ENCODE data around the gene PLEKHM2. TPM values are rescaled to one million over a fixed set of nuclear protein-coding genes. Genes with fewer than 3 reads are reported as not detected.

The PLEKHM2 gene
- total RNA-seq, 1 experiment from 2014 or later, result 33.3 TPM

- no peak overlapping the region for H3K4me3 Mint-ChIP-seq (ENCODE audit: unreplicated experiment)
- H3K36me3 Mint-ChIP-seq (ENCODE audit: insufficient read depth, unreplicated experiment), result peaks cover 16% of the 10 kb centered on the region
- peaks cover 6% of the 10 kb centered on the region for H3K4me1 Mint-ChIP-seq (ENCODE audit: low read depth, unreplicated experiment)
- H3K36me3 ChIP-seq (ENCODE audit: control insufficient read depth, insufficient read depth, low read length), result no peaks in the 10 kb centered on the region
- H3K9me3 ChIP-seq, result no peaks in the 10 kb centered on the region
- intact Hi-C loops (cut with micrococcal nuclease; ENCODE audit: unreplicated experiment), result no loop called here
- peaks cover 10% of the 10 kb centered on the region for H3K4me1 ChIP-seq
- no peak for DNase-seq
- no peaks in the 10 kb centered on the region for H3K9me3 Mint-ChIP-seq (ENCODE audit: unreplicated experiment)
- ChIA-PET POLR2A (no interaction called here), CTCF (no interaction called here)
- TF ChIP-seq CTCF (IDR thresholded peaks at IDR 0.05; ENCODE audit: insufficient read depth in 1 of 2, low read depth in 1 of 2, low read length in 1 of 2, severe bottlenecking in 1 of 2, unreplicated experiment in 1 of 2), result no peak
- no TSS peak for BruUV-seq (replicated peaks)
- no peak overlapping the region for H3K4me3 ChIP-seq (ENCODE audit: low read depth, low read length)
- H3K27me3 ChIP-seq (replicated peaks; ENCODE audit: control insufficient read depth, insufficient read depth, low read length), result no peaks in the 10 kb centered on the region
- no peaks in the 10 kb centered on the region for H3K27me3 Mint-ChIP-seq (ENCODE audit: insufficient read depth, unreplicated experiment)
- H3K27ac Mint-ChIP-seq (ENCODE audit: unreplicated experiment), result no peak overlapping the region
Observed at GRCh38 chr1:15733218-15733725, 49.2 kb downstream of the PLEKHM2 start.

DNA sequence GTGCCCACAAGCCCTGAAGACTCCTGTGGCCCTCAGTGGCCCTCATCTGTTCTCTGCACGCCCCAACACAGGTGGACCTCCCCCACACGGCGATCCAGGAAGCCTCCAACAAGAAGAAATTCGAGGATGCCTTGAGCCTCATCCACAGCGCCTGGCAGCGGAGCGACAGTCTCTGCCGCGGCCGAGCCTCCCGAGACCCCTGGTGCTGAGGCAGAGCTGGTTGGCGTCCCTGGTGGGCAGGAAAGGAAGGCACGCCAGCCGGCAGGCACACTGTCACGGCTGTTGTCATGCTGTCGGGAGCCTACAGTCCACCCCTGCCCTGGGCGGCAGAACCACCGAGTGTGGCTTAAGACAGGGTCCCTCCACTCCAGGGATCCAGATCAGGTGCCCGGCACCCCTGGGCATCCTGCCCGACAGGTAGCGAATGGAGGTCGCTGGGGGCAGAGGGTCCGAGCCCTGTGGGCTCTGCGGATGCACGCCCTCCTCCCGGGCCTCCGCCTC is 49.7 kb downstream of the PLEKHM2 start:
- Histone ChIP-seq H3K4me3 (ENCODE audit: low read depth, low read length) (no peak overlapping the region), H3K9me3 (no peaks in the 10 kb centered on the region), H3K4me1 (peaks cover 10% of the 10 kb centered on the region), H3K27me3 (replicated peaks; ENCODE audit: control insufficient read depth, insufficient read depth, low read length) (no peaks in the 10 kb centered on the region), H3K36me3 (ENCODE audit: control insufficient read depth, insufficient read depth, low read length) (no peaks in the 10 kb centered on the region)
- Mint-ChIP-seq H3K27ac (ENCODE audit: unreplicated experiment) (no peak overlapping the region), H3K4me3 (ENCODE audit: unreplicated experiment) (no peak overlapping the region), H3K36me3 (ENCODE audit: insufficient read depth, unreplicated experiment) (peaks cover 16% of the 10 kb centered on the region), H3K4me1 (ENCODE audit: low read depth, unreplicated experiment) (peaks cover 6% of the 10 kb centered on the region), H3K27me3 (ENCODE audit: insufficient read depth, unreplicated experiment) (no peaks in the 10 kb centered on the region), H3K9me3 (ENCODE audit: unreplicated experiment) (no peaks in the 10 kb centered on the region)
- BruUV-seq (replicated peaks), result no TSS peak
- intact Hi-C loops (cut with micrococcal nuclease; ENCODE audit: unreplicated experiment), result no loop called here
- POLR2A ChIA-PET, result no interaction called here
- DNase-seq, result no peak
- no peak for TF ChIP-seq CTCF (IDR thresholded peaks at IDR 0.05; ENCODE audit: insufficient read depth in 1 of 2, low read depth in 1 of 2, low read length in 1 of 2, severe bottlenecking in 1 of 2, unreplicated experiment in 1 of 2)
- CTCF ChIA-PET, result no interaction called here

- no peak for DNase-seq
- intact Hi-C loops (cut with micrococcal nuclease; ENCODE audit: unreplicated experiment), result no loop called here
- no peak for TF ChIP-seq CTCF (IDR thresholded peaks at IDR 0.05; ENCODE audit: insufficient read depth in 1 of 2, low read depth in 1 of 2, low read length in 1 of 2, severe bottlenecking in 1 of 2, unreplicated experiment in 1 of 2)
- no TSS peak for BruUV-seq (replicated peaks)
- no peaks in the 10 kb centered on the region for H3K27me3 ChIP-seq (replicated peaks; ENCODE audit: control insufficient read depth, insufficient read depth, low read length)
- Mint-ChIP-seq H3K36me3 (ENCODE audit: insufficient read depth, unreplicated experiment) (peaks cover 16% of the 10 kb centered on the region), H3K27ac (ENCODE audit: unreplicated experiment) (no peak overlapping the region), H3K27me3 (ENCODE audit: insufficient read depth, unreplicated experiment) (no peaks in the 10 kb centered on the region), H3K4me3 (ENCODE audit: unreplicated experiment) (no peak overlapping the region), H3K9me3 (ENCODE audit: unreplicated experiment) (no peaks in the 10 kb centered on the region), H3K4me1 (ENCODE audit: low read depth, unreplicated experiment) (peaks cover 4% of the 10 kb centered on the region)
- POLR2A ChIA-PET, result interaction anchor here (0.6 kb wide), 1 partner anchor 284 kb away, joined by 3 read pairs; the partner anchor contains the start of gene HSPB7
- no peaks in the 10 kb centered on the region for H3K36me3 ChIP-seq (ENCODE audit: control insufficient read depth, insufficient read depth, low read length)
- peaks cover 10% of the 10 kb centered on the region for H3K4me1 ChIP-seq
- no peak overlapping the region for H3K4me3 ChIP-seq (ENCODE audit: low read depth, low read length)
- CTCF ChIA-PET, result no interaction called here
- no peaks in the 10 kb centered on the region for H3K9me3 ChIP-seq
Observed at GRCh38 chr1:15734296-15734695, 50.2 kb downstream of the PLEKHM2 start.

Measured in Caco-2 (cell line).